ENCODE results near the gene CXCL6.

CXCL6 gene

DNA sequence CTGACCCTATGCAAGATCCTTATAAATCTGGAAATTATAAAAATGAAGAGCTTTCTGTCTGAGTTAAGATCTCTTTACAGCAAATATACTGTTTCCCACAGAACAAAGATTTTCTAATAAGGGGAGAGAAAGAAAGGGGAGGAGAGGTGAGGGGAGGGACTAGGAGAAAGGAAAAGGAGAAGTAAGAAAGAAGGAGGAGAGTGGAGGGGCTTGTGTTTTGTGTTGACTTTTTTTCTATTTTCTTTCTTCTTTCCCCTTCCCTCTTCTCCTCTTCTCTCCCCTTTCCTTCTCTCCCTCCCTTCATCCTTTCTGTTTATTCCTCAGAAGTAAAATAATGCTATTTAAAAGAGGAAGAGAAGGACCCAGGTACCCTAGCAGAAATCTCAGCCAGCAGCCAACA lies 6.2 kb downstream of the CXCL6 start:
- DNase-seq (ENCODE audit: low read depth): no peak

GRCh38 chr4:73843369-73843768 lies 6.9 kb downstream of the CXCL6 start:
- no peak for DNase-seq (ENCODE audit: low read depth)

DNA sequence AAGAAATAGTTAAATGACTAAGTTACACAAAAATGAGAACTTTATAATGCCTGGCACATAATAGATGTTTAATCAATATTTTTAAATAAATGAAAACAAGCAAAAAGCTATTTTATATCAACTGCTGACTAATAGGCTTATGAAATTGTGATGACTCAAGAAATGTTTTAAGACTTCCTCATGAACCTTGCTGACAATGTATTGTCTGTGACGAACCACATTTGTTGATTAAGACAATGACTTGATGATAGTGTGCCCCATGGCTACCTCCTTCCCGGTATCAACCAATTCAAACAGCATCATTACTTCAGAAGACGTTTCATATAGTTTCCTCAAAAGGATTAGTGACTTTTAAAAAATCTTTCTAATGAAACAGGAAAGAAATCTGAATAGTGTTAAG lies 7.9 kb downstream of the CXCL6 start:
- no peak for DNase-seq (ENCODE audit: low read depth)

DNA sequence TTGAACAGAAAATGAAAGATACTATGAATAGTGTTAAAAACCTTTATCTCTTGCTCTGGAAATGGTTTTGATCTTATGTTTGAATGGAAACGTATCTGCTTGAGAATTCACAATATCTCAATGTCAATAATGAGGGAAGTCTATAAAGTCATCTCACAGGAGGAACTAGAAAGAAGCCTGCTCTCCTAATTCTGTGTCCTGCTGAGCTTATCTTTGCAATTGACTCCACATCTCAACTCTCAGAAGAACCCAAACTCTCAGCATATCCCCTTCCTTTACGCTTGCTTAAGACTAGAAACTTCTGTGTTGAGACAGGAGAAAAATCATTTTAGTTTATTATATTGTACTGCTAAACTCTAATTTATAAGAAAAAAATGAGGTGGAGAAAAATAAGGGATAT lies 8.3 kb downstream of the CXCL6 start:
- DNase-seq (ENCODE audit: low read depth): no peak

DNA sequence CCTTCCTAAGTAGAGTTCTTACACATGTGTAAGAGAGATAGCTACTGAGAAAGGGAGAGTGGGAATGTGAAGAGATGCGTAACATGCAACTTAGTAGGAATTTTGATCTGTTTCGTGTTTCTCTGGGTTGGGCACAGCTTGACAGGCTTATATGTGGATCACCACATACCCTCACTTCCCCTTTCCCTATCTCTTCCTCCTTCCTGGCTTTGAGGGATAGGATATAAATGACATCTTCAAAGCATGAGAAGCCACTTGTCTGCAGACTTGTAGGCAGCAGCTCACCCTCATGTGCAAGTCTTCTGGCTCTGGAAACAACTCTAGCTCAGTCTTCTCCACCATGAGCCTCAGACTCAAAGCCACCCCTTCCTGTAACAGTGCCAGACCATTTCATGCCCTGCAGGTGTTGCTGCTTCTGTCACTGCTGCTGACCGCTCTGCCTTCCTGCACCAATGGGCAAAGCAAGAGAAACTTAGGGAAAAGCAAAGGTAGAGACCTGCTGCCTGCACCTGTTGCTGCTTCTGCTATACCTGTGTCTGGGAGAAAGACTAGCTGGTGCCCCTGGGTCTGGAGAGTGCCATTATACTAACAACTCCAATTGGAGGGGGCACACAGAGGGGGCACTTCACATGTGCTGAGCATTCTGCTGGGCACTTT lies 11.2 kb downstream of the CXCL6 start:
- no peak for DNase-seq (ENCODE audit: low read depth)

GRCh38 chr4:73848183-73848777 lies 11.8 kb downstream of the CXCL6 start:
- no peak for DNase-seq (ENCODE audit: low read depth)

GRCh38 chr4:73850261-73850970 lies 13.9 kb downstream of the CXCL6 start:
- no peak for DNase-seq (ENCODE audit: low read depth)

- DNase-seq (ENCODE audit: low read depth): no peak
These were observed 14.8 kb downstream of the CXCL6 start for GRCh38 chr4:73851293-73851692.

DNA sequence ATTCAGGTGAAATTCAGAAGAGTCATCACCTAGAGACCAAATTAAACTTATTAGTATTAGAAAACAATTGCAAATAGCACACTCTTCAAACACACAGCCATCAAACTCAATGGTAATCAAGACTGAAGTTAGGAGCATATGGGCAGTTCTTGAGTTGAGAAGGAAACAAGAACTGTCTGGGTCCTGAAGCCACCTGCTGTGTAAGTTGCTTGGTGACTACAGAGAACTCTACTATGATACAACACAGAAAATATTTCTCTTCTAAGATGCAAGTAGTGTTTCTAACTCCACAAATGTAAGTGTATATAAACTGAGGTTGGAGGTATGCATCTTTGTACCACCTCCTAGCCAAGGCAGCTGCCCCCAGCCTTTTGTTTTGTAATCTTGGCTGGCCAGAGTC lies 16.3 kb downstream of the CXCL6 start:
- no peak for DNase-seq (ENCODE audit: low read depth)

DNA sequence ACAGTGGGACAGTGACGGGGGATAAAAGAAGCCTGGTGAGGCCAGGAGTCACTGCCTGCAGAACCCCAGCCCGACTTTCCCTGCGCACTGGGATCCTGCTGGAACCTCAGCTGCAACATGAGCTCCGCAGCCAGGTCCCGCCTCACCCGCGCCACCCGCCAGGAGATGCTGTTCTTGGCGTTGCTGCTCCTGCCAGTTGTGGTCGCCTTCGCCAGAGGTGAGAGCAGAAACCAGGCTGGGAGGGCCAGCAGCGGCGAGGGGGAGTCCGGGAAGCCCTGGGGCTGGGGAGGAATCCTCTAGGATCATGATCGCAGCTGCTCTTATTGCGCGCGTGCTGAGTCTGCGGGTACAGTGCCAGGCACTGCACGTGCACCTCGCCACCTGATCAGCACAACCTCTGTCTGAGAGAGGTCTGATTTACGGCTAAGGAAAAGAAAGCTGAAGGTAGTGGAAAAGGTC lies 16.8 kb downstream of the CXCL6 start, which contains the start of gene PF4V1:
PF4V1 (plus strand) TSS at position 51 of the 459 bp plus-strand sequence; CDS start at position 118, 67 bp downstream.
- no peak for DNase-seq (ENCODE audit: low read depth)

DNA sequence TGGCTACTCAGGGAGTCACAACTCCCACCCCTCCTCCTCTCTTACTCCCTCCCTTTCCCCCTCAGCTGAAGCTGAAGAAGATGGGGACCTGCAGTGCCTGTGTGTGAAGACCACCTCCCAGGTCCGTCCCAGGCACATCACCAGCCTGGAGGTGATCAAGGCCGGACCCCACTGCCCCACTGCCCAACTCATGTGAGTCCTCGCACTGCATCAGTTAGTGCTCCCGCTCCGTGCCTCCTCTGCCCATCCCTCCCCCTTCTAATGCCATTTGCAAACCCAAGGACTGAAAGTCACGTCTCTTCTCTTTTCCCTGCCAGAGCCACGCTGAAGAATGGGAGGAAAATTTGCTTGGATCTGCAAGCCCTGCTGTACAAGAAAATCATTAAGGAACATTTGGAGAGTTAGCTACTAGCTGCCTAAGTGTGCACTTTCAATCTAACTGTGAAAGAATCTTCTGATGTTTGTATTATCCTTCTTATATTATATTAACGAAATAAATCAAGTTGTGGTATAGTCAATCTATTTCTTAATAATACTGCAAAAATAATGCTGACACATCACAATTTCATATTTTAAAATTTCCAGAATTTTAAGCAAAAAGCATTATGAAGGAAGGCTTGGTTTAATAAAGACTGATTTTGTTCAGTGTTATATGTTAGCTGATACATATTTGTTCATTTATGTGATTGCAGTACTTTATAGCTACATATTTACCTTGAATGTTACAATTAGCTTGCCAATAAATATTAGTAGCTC lies 17.4 kb downstream of the CXCL6 start:
- no peak for DNase-seq (ENCODE audit: low read depth)

GRCh38 chr4:73855406-73855805 lies 18.9 kb downstream of the CXCL6 start:
- no peak for DNase-seq (ENCODE audit: low read depth)

DNA sequence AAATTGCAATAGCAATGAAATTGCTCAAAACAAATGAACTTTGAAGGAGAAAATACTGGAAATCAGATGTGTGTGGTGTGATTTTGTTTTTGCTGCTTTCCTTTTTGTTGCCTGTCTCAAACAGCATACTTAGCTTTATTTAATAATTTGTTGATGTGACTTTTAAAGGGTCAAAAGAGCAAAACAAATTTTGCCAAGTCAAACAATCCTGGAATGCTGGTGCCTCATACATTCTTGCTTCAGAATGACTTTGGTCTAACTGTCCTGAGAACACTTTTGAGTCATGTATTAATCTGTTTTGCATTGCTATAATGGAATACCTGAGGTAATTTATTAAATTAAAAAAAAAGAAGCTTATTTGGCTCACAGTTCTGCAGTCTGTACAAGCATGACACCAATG lies 20.0 kb downstream of the CXCL6 start:
- DNase-seq (ENCODE audit: low read depth): no peak

- DNase-seq (ENCODE audit: low read depth): no peak
These were observed 23.2 kb downstream of the CXCL6 start for GRCh38 chr4:73859614-73860088.

DNA sequence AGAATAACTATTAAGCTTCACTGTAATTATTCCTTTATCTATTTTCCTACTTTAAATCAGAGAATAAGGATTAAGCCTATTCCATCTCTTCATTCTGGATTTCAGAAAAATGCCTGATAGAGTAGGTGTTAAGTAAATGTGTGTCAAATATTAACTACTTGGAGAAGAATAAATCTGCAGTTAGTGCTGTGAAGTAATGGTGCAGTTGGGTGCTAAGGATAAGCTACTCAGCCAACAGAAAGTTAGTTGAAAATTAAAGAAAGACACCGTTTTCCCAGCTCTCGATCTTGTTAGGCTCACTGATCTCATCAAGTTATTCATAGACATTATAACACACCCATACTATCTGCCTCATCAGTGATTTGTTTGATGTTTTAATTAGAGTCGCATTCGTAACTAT lies 23.7 kb downstream of the CXCL6 start:
- DNase-seq (ENCODE audit: low read depth): no peak

DNA sequence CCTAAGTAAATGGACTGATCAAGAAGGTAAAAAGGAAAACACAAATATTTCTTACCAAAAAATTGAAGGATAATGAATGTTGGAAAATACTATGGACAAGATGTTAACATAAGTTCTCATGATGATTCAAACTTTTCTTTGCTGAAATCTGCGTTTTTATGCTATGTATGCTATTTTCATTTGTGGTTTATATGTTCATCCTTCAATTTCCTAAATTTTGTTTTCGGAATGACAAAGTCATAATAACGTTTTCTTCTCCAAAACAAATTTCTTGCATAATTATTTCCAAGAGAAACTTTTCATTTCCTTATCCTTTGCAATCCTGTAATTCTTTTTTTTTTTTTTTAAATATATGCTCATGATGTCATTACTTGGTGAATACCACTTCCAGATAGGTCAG lies 24.4 kb downstream of the CXCL6 start:
- DNase-seq (ENCODE audit: low read depth): no peak

DNA sequence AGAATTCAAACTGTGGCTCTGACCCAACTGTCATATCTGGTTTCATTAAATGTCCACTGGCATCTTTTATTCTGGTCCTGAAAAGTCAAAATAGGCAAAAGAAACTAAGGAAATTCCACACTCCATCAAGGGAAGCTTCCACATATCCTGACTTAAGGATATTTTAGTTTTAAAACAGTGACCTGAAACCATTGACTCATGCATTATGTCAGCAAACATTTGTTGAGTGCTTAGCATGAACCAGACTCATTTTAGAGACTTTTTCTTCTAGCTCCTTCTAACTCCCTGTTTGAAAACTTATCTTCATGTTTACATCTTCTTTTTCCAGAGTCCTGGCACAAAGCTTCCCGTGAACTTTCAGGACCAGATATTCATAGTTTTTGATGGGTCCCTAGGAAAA lies 25.8 kb downstream of the CXCL6 start:
- no peak for DNase-seq (ENCODE audit: low read depth)

GRCh38 chr4:73864365-73864764 lies 27.9 kb downstream of the CXCL6 start:
- DNase-seq (ENCODE audit: low read depth): no peak

DNA sequence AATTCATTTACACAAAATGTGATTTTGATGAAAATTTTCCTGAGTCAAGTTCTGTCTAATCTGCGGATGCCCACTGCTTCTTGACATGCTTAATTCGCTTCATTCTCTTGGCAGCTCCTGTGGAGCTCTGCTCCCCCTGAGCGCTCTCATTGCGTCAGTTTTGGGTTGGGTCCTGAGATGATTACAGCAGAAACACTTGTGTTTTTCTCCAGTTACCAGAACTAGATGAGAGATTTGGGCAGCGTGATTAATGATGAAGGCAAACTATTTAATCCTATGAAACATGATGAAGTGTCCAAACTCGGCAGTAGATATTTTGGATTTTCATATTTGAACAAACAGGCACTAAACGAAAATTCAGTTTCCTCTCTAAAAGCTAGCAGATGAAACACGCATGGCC lies 28.5 kb downstream of the CXCL6 start:
- no peak for DNase-seq (ENCODE audit: low read depth)

DNA sequence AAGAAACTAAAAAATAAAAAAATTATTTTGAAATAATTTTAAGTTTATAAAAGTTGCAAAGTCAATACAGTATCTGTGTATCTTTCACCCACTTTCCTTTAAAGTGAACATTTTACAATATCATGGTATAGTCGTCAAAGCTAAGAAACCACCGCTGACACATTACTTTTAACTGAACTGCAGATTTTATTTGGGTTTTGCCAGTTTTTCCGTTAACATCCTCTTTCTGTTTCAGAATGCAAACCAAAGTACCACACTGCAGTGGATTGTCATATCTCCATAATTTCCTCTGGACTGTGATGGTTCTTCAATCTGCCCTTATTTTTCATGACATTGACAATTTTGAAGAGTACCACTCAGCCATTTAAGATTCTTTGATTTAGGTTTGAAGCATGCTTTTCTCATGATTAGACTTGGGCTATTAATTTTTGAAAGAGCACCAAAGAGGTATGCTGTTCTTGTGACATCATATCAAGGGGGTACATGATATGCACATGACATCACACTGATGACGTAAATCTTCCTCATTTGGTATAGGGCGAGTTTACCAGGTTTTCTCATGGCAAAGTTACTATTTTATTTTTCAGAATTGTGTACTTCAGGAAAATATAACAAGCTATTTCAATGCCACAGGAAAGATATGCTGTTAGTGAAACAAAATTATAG lies 29.1 kb downstream of the CXCL6 start:
- DNase-seq (ENCODE audit: low read depth): no peak

DNA sequence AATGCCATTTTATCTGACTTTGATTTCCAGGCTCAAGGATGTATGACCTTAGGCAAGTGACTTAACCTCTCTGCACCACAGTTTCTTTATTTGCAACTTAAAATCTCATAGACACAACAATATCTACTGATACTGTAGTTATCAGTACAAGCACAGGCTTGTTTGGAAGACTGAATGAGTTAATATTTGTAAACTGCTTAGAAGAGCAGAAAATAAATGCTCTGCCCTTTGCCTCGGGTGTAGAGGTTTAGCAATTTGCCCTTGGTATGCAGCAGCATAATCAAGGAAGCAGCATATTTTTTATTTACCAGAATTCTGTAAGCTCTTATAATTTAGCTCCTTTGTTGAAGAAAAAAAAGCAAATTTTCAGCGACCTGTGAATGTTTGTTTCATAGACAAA lies 29.8 kb downstream of the CXCL6 start:
- DNase-seq (ENCODE audit: low read depth): no peak

- no peak for DNase-seq (ENCODE audit: low read depth)
These were observed 31.3 kb downstream of the CXCL6 start for GRCh38 chr4:73867783-73868182.
